Right atrium auricular region (tissue), 2 donors: ENCODE measurements around the gene STARD7. TPM values are rescaled to one million over a fixed set of nuclear protein-coding genes. Genes with fewer than 3 reads are reported as not detected.

Experiments used
- DNase-seq: peaks from one replicate; pipeline ENCODE4 v3.0.0-alpha.2; 2019; ENCODE audit warnings: low spot score
- H3K27ac ChIP-seq, 2 donors: fragments of 200-600 bp; sonication (generic); 1 replicate in 1 of 2; 2 replicates in 1 of 2; pipeline ENCODE4 v1.5.1; 2016 to 2019
- H3K27me3 ChIP-seq, 2 donors: fragments of 200-600 bp; sonication (generic); one replicate each; pipeline versions ENCODE4 v1.5.1 to v1.6.0; 2017 to 2019
- H3K36me3 ChIP-seq: fragments of 200-600 bp; sonication (generic); one replicate; pipeline ENCODE4 v1.5.1; 2016
- H3K4me1 ChIP-seq, 2 donors: fragments of 200-600 bp; sonication (generic); one replicate each; pipeline versions ENCODE4 v1.5.1 to v1.6.0; 2017 to 2019
- H3K4me3 ChIP-seq, 2 donors: fragments of 200-600 bp; sonication (generic); 1 replicate in 1 of 2; 2 replicates in 1 of 2; pipeline ENCODE4 v1.5.1; 2017 to 2019; ENCODE audit warnings: mild to moderate bottlenecking in 1 of 2, moderate library complexity in 1 of 2
- H3K9me3 ChIP-seq, 2 donors: fragments of 200-600 bp; sonication (generic); one replicate each; pipeline ENCODE4 v1.5.1; 2019
- total RNA-seq, 2 donors: library from RNA; depleted of rRNA; stranded (reverse); fragments of >200 nt; gene quantifications; one replicate each; pipeline ENCODE4 v1.1.0, GENCODE V29; 2016
- TF ChIP-seq, protein P1 (sequence below), 2 donors: fragments of 200-600 bp; sonication (generic); IDR thresholded peaks; one replicate each; pipeline ENCODE4 v1.5.1; 2019; ENCODE audit warnings: antibody characterized with exemption in 2 of 2

STARD7 gene
- total RNA-seq, 2 donors from 2014 or later = 128 to 163 TPM

DNA sequence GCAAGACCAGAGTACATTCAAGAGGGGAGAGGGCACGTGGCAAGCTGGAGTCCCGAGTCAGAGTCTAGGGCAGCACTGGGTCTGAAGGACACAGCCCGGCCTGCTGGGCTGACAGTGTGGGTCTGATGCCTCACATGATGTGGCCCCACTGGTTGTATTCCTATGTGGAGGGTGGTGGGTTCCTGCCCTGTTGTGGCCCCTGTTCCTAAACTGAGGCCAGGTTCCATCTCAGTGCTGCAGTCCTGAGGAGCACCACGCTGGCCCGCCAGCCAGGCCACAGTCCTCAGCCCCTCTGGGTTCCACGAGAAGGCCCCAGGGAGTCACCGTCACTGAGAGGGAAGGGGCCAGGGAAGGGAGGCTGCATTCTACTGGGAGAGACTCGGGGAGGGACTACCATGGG is 43.9 kb upstream of the STARD7 start:
- Histone ChIP-seq H3K4me3 (no peak overlapping the region), H3K4me1 (peaks cover 0 to 82% of the 10 kb centered on the region in 2 donors), H3K9me3 (no peaks in the 10 kb centered on the region), H3K36me3 (peaks cover 42% of the 10 kb centered on the region), H3K27ac (peak overlapping the region; percentile 69 to 75), H3K27me3 (no peaks in the 10 kb centered on the region)
- TF ChIP-seq, protein P1, sequence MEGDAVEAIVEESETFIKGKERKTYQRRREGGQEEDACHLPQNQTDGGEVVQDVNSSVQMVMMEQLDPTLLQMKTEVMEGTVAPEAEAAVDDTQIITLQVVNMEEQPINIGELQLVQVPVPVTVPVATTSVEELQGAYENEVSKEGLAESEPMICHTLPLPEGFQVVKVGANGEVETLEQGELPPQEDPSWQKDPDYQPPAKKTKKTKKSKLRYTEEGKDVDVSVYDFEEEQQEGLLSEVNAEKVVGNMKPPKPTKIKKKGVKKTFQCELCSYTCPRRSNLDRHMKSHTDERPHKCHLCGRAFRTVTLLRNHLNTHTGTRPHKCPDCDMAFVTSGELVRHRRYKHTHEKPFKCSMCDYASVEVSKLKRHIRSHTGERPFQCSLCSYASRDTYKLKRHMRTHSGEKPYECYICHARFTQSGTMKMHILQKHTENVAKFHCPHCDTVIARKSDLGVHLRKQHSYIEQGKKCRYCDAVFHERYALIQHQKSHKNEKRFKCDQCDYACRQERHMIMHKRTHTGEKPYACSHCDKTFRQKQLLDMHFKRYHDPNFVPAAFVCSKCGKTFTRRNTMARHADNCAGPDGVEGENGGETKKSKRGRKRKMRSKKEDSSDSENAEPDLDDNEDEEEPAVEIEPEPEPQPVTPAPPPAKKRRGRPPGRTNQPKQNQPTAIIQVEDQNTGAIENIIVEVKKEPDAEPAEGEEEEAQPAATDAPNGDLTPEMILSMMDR (IDR thresholded peaks at IDR 0.05) = no peak
- no peak for DNase-seq

DNA sequence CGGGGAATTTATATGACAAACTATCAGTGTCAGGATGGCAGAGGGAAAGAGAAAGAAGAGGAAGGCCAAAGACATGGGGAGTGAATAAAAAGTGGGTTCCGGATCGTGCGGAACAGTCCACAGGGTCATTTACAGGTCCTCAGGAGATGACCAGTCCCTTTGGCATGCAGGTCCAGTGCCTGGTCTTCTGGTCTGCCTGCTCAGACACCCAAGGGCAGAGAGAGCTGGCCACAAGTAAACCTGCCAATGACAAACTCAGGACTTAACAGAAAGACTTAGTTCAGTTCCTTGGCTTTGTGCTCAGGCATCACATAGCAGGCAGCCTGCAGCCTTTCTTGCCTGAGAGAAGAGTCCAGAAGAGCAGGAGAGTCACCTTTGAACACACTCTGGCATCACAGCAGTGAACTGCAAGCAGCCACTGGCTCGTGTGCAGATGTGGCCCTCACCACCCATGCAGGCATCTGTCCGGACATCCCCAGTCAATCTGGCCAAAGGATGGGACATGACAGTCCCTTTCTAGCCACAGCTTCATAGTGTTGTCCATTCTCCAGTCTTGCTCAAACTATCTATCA is 43.2 kb upstream of the STARD7 start:
- Histone ChIP-seq H3K27ac (peak overlapping the region; percentile 69 to 75), H3K9me3 (no peaks in the 10 kb centered on the region), H3K4me3 (no peak overlapping the region), H3K36me3 (peaks cover 42% of the 10 kb centered on the region), H3K4me1 (peaks cover 0 to 78% of the 10 kb centered on the region in 2 donors), H3K27me3 (no peaks in the 10 kb centered on the region)
- TF ChIP-seq, protein P1 (IDR thresholded peaks at IDR 0.05) = no peak
- peak; percentile 86 for DNase-seq

DNA sequence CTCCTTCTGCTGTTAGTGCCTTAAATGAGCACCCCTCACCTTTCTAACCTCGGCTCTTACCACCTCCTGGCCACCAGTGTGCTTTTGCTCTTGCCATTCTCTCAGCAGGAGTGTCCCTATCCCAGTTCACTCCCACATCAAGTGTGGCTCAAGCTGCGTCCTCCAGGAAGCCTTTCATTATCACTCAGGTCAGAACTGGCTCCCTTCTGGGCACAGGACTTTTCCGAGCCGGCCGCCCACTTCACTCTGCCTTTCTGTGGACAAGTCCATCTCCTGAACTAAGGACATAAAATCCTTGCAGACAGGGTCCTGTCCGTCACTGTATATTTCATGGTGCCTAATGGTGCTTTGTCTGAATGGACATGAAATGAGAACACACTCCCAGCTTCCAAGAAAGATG is 41.6 kb upstream of the STARD7 start:
- Histone ChIP-seq H3K36me3 (peaks cover 30% of the 10 kb centered on the region), H3K27ac (peak overlapping the region; percentile 69 to 75), H3K9me3 (no peaks in the 10 kb centered on the region), H3K4me3 (no peak overlapping the region), H3K27me3 (no peaks in the 10 kb centered on the region), H3K4me1 (peaks cover 0 to 66% of the 10 kb centered on the region in 2 donors)
- DNase-seq = no peak
- TF ChIP-seq, protein P1 (IDR thresholded peaks at IDR 0.05) = no peak

DNA sequence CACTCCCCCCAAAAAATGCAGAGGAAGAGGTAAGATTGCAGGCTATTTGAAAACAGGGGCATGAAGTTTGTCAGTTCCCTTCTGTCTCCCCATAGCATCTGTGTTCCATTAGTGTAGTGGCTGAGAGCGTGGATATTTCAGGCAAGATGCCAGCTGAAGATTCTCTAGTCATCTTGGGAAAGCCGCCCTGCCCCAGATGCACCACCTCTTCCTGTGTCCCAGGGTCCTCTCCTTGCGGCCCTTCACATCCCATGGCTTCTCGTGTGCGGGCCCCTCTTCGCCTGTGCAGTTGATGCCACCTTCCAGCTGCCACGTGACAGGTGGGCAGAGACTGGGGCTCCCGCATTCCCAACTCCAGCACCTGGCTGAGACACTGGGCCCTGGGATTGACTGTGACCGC is 41.0 kb upstream of the STARD7 start:
- no peak for DNase-seq
- no peak overlapping the region for H3K4me3 ChIP-seq
- H3K9me3 ChIP-seq = no peaks in the 10 kb centered on the region
- TF ChIP-seq, protein P1 (IDR thresholded peaks at IDR 0.05) = no peak
- peaks cover 0 to 61% of the 10 kb centered on the region in 2 donors for H3K4me1 ChIP-seq
- peaks cover 25% of the 10 kb centered on the region for H3K36me3 ChIP-seq
- H3K27me3 ChIP-seq = no peaks in the 10 kb centered on the region
- peak overlapping the region; percentile 69 to 75 for H3K27ac ChIP-seq

DNA sequence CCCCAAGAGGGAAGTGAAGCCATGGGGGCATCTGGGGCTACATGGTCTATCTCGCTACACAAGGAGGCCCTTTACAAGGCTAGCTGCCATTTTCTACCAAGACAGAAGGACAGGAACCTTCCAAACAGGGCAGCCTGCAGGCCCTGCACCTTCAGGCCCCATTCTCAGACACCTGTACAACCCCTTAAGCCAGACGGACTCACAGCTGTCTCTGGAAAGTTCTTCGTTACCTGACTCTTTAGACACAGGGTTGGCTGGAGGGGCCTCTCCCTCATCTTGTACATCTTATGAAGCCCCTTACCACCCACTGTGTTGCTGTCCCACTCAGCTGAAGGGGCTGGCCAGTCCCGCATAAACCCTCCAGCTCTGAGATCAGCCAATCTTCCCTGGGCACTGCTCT is 40.0 kb upstream of the STARD7 start:
- no peak for DNase-seq
- peaks cover 0 to 50% of the 10 kb centered on the region in 2 donors for H3K4me1 ChIP-seq
- H3K4me3 ChIP-seq = no peak overlapping the region
- no peaks in the 10 kb centered on the region for H3K9me3 ChIP-seq
- peaks cover 15% of the 10 kb centered on the region for H3K36me3 ChIP-seq
- no peaks in the 10 kb centered on the region for H3K27me3 ChIP-seq
- TF ChIP-seq, protein P1 (IDR thresholded peaks at IDR 0.05) = no peak
- no peak overlapping the region for H3K27ac ChIP-seq

DNA sequence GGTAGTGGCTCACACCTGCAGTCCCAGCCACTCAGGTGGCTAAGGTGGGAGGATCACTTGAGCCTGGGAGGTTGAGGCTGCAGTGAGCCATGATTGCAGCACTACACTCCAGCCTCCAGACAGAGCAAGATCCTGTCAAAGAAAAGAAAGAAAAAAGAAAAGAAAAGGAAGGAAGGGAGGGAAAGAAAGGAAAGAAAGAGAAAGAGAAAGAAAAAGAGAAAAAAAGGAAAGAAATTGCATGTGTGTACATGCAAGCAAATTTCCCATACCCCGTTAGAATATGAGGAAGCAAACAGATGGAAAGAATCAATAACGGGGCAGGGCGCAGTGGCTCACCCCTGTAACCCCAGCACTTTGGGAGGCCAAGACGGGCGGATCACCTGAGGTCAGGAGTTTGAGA is 39.3 kb upstream of the STARD7 start:
- Histone ChIP-seq H3K4me1 (peaks cover 0 to 43% of the 10 kb centered on the region in 2 donors), H3K27ac (no peak overlapping the region), H3K36me3 (peaks cover 7% of the 10 kb centered on the region), H3K27me3 (no peaks in the 10 kb centered on the region), H3K9me3 (no peaks in the 10 kb centered on the region), H3K4me3 (no peak overlapping the region)
- TF ChIP-seq, protein P1 (IDR thresholded peaks at IDR 0.05) = no peak
- DNase-seq = no peak
